Activated CD8-positive, alpha-beta T cell treated with anti-CD3 and anti-CD28 coated beads for 36 hours (primary cell): Measurements from ENCODE around the gene ABCC3. TPM values are rescaled to one million over a fixed set of nuclear protein-coding genes. Genes with fewer than 3 reads are reported as not detected.
"Not testable (repeated sequence)": the region's sequence is repeated elsewhere in the genome, so short reads cannot be mapped to it uniquely, and the experiment has no call there.

ENCODE experiments used
- ATAC-seq: fragments of 200-7000 bp; cut with Tn5 transposase; one replicate; pipeline ENCODE4 v1.10.0; 2021; ENCODE audit warnings: mild to moderate bottlenecking, moderate library complexity
- CTCF ChIA-PET: fragments of 350-600 bp; sonication (Branson Sonifier 250); formaldehyde crosslinking; loops from one replicate; lab custom pipeline; 2021; ENCODE audit warnings: antibody characterized with exemption; lab: Charles Lee
- POLR2A ChIA-PET: fragments of 350-600 bp; sonication (Branson Sonifier 250); formaldehyde crosslinking; loops from one replicate; lab custom pipeline; 2021; ENCODE audit warnings: antibody characterized with exemption; lab: Charles Lee
- DNase-seq: peaks from one replicate; pipeline ENCODE4 v3.0.0-alpha.2; 2020
- H3K27ac Mint-ChIP-seq: one replicate; pipeline ENCODE4 v1.8.0; 2021; ENCODE audit warnings: mild to moderate bottlenecking, mixed read lengths
- H3K27me3 Mint-ChIP-seq: one replicate; pipeline ENCODE4 v1.8.0; 2021; ENCODE audit warnings: mixed read lengths
- H3K36me3 Mint-ChIP-seq: one replicate; pipeline ENCODE4 v1.8.0; 2021; ENCODE audit warnings: low read depth, mixed read lengths
- H3K4me1 Mint-ChIP-seq: one replicate; pipeline ENCODE4 v1.8.0; 2021; ENCODE audit warnings: low read depth, mixed read lengths
- H3K4me3 Mint-ChIP-seq: one replicate; pipeline ENCODE4 v1.8.0; 2021; ENCODE audit warnings: mild to moderate bottlenecking, moderate library complexity, mixed read lengths
- H3K9me3 Mint-ChIP-seq: one replicate; pipeline ENCODE4 v1.8.0; 2021; ENCODE audit warnings: mixed read lengths
- intact Hi-C: fragments of 100-400 bp; cut with micrococcal nuclease; formaldehyde crosslinking; loops from one replicate; pipeline ENCODE4 v1.10.0; 2022
- total RNA-seq, 2 experiments: library from RNA; stranded (reverse); gene quantifications; one replicate each; pipeline ENCODE4 v1.2.3, GENCODE V29; 2021
- TF ChIP-seq, protein P1 (sequence below): fragments of 200-600 bp; IDR thresholded peaks from one replicate; pipeline ENCODE4 v1.8.0; 2022; ENCODE audit warnings: antibody characterized with exemption, mild to moderate bottlenecking

ABCC3 gene
- total RNA-seq, 2 experiments from 2014 or later: not detected

DNA sequence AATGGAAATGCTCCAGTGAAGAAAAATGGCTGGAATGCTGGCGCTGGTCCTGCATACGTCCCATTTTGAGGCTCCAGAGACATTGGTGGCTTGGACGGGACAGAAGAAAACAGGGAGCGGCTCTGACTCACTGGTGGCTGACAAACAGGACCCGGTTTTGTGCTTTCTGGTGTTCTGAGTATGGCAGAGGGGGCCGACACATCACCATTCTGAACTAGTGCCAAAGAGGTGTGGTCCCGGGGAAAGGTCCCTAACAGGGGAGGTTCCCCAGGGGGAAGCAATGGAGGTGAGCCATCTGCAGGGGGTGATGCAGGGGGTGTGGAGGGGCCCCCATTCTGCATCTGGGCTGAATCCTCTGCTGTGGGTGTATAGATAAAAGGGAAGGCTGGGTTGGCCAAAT lies 64.7 kb downstream of the ABCC3 start:
- intact Hi-C loops: loop anchor here (10.0 kb wide), 1 partner anchor 155 kb away; the partner anchor contains the start of gene SPATA20
- Mint-ChIP-seq H3K27ac (no peak overlapping the region), H3K27me3 (no peaks in the 10 kb centered on the region), H3K4me3 (no peak overlapping the region), H3K36me3 (peaks cover 59% of the 10 kb centered on the region), H3K4me1 (peaks cover 37% of the 10 kb centered on the region), H3K9me3 (no peaks in the 10 kb centered on the region)
- TF ChIP-seq, protein P1, sequence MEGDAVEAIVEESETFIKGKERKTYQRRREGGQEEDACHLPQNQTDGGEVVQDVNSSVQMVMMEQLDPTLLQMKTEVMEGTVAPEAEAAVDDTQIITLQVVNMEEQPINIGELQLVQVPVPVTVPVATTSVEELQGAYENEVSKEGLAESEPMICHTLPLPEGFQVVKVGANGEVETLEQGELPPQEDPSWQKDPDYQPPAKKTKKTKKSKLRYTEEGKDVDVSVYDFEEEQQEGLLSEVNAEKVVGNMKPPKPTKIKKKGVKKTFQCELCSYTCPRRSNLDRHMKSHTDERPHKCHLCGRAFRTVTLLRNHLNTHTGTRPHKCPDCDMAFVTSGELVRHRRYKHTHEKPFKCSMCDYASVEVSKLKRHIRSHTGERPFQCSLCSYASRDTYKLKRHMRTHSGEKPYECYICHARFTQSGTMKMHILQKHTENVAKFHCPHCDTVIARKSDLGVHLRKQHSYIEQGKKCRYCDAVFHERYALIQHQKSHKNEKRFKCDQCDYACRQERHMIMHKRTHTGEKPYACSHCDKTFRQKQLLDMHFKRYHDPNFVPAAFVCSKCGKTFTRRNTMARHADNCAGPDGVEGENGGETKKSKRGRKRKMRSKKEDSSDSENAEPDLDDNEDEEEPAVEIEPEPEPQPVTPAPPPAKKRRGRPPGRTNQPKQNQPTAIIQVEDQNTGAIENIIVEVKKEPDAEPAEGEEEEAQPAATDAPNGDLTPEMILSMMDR: no peak
- no peak for ATAC-seq
- CTCF ChIA-PET: no interaction called here
- DNase-seq: no peak
- POLR2A ChIA-PET: no interaction called here

DNA sequence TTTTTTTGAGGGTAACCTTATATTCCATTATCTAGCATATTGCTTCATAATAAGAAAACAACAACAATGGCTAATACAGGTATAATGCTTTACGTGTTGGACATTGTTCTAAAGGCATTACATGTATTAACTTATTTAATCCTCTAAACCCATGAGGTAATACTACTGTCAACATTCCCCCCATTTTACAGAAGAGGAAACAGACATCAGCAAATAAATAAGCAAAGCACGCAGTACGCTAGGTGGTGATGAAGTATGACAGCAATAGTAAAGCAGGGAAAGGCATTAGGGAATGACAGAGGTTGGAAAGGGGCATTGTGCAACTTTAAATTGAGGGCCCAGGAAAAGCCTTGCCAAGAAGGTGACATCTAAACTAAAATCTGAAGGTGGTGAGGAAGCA lies 68.5 kb downstream of the ABCC3 start:
- Mint-ChIP-seq H3K4me3 (no peak overlapping the region), H3K4me1 (peaks cover 46% of the 10 kb centered on the region), H3K27ac (peak overlapping the region; percentile 39), H3K27me3 (no peaks in the 10 kb centered on the region), H3K36me3 (peaks cover 52% of the 10 kb centered on the region), H3K9me3 (no peaks in the 10 kb centered on the region)
- intact Hi-C loops: no loop called here
- DNase-seq: no peak
- POLR2A ChIA-PET: interaction anchor here (1.8 kb wide), 1 partner anchor 8 kb away, joined by 5 read pairs; no protein-coding TSS in a partner anchor
- no peak for ATAC-seq
- CTCF ChIA-PET: interaction anchor here (1.9 kb wide), 1 partner anchor 8 kb away, joined by 9 read pairs; no protein-coding TSS in a partner anchor
- TF ChIP-seq, protein P1: no peak

DNA sequence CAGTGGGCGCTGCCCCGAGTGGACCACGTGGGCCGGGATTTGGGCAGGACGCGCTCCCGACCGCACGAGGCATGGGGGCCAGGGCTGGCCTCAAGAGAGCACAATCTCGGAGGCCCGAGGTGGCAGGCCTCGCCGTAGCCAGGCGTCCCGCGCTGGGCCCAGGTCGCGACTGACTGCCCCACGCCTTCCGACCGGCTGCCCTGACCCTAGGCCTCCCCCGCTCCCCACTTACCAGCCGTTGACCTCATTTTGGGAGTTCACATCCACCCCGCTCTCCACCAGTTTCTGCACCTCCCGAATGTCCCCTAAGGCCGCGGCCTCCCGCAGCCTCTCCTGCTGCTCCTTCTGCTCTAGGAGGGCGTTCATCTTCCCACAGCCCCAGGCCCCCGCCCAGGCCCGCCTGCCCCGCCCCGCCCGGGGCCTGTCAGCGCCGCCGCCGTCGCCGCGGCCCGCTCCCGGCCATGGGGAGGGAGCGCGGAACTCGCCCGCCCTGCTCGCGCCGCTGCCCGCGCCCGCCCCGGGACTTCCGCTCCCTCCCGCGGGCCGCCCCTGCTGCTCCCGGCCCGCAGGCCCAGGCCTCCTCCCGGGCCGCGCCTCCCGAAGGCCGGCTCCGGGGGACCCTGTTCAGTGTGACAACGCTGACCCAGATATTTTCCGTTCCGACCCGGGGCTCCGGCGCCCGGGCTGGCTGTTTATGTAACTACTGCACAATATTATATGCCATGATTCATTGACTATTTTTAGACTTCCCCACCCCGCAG lies 72.8 kb downstream of the ABCC3 start, which contains the start of gene ANKRD40:
TSS of gene ANKRD40 (minus strand) at position 626 of the 761 bp plus-strand sequence. CDS start at position 366, 260 bp downstream.
- H3K9me3 Mint-ChIP-seq: no peaks in the 10 kb centered on the region
- no peaks in the 10 kb centered on the region for H3K27me3 Mint-ChIP-seq
- TF ChIP-seq, protein P1: no peak
- H3K4me3 Mint-ChIP-seq: peak within 1 kb of the TSS; percentile 95
- intact Hi-C loops: loop anchor here (2.0 kb wide), 1 partner anchor 13 kb away; no protein-coding TSS in a partner anchor
- peaks cover 32% of the 10 kb centered on the region for H3K36me3 Mint-ChIP-seq
- CTCF ChIA-PET: interaction anchor here (1.1 to 2.8 kb wide), 5 partner anchors 9 to 309 kb away, joined by 3 to 11 read pairs (median 4); partner anchors contain the start of gene LUC7L3
- DNase-seq (peak; percentile 92), ATAC-seq (peak; percentile 87)
- peak within 1 kb of the TSS; percentile 94 for H3K27ac Mint-ChIP-seq
- H3K4me1 Mint-ChIP-seq: peaks cover 40% of the 10 kb centered on the region
- POLR2A ChIA-PET: interaction anchor here (0.6 to 3.9 kb wide), 9 partner anchors 9 to 21 kb away, joined by 3 to 32 read pairs (median 3); partner anchors contain the start of gene LUC7L3

DNA sequence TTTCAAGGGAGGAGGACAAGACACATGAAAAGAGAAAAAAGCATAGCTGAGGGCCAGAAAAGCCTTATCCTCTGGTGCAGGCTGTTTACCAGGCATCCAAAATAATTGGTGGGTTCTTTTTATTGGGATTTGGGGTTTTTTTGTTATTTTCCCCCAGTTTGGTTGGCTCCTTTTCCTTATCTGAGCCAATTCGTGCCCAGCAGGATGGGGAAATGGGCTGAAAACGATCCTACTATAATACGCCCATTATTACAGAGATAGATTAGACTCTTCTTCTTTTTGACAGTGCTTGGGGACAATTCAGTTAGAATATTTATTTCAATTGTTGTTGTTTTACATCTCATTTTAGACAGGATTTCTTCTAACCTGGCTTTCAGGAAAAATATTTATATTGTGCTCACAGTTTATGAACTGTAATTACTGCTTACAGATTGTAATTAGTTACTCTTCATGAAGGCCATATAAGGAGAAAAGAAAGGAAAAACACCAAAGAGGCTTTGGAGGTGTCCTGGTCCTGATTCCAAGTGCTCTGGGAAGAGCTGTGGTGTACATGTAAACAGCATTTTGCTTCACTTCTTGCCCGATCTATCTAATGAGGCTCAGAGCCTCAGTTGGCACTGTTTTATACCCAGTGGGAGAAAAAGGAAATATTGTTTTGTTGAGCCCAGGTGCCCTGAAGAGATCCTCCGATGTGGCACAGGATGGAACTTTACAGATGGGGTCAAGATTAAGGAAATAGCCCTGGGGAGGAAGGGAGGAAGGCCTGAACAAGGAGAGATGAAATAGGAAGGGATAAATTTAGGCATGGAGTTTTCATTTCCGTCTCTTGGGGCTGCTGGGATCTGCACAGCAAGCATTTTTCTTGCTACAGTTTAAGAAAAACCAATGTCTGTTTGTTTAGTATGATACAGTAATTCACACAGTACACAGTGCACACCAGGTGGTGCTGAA lies 73.6 kb downstream of the ABCC3 start:
- H3K27me3 Mint-ChIP-seq: no peaks in the 10 kb centered on the region
- peak overlapping the region; percentile 94 for H3K27ac Mint-ChIP-seq
- peak overlapping the region; percentile 95 for H3K4me3 Mint-ChIP-seq
- ATAC-seq (no peak), DNase-seq (no peak)
- POLR2A ChIA-PET: interaction anchor here (0.6 to 3.9 kb wide), 8 partner anchors 8 to 20 kb away, joined by 3 to 32 read pairs (median 4); partner anchors contain the start of gene LUC7L3
- TF ChIP-seq, protein P1: no peak
- H3K9me3 Mint-ChIP-seq: no peaks in the 10 kb centered on the region
- H3K4me1 Mint-ChIP-seq: peaks cover 34% of the 10 kb centered on the region
- H3K36me3 Mint-ChIP-seq: peaks cover 26% of the 10 kb centered on the region
- intact Hi-C loops: no loop called here
- CTCF ChIA-PET: interaction anchor here (1.0 to 2.8 kb wide), 8 partner anchors 8 to 310 kb away, joined by 3 to 11 read pairs (median 3); partner anchors contain the start of gene LUC7L3

DNA sequence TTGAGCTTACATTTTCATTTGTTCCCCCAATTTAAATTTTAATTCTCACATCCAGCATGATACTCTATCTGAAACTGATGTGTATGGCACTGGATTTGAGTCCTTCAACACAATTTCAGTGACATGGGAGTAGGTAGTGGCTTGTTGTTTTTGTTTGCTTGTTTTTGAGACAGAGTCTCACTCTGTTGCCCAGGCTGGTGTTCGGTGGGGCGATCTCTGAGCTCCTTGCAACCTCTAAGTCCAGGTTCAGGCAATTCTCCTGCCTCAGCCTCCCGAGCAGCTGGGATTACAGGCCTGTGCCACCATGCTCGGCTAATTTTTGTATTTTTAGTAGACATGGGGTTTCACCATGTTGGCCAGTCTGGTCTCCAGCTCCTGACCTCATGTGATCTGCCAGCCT lies 74.4 kb downstream of the ABCC3 start:
- H3K27me3 Mint-ChIP-seq, intact Hi-C loops, ATAC-seq, H3K9me3 Mint-ChIP-seq, DNase-seq: not testable (repeated sequence)
- H3K4me1 Mint-ChIP-seq: peaks cover 27% of the 10 kb centered on the region
- peak overlapping the region; percentile 95 for H3K4me3 Mint-ChIP-seq
- ChIA-PET POLR2A (interaction anchor here (1.1 to 3.9 kb wide), 4 partner anchors 9 to 17 kb away, joined by 3 to 32 read pairs (median 8); partner anchors contain the start of gene LUC7L3), CTCF (interaction anchor here (1.0 to 2.8 kb wide), 5 partner anchors 9 to 163 kb away, joined by 3 to 11 read pairs (median 3); no protein-coding TSS in a partner anchor)
- peak overlapping the region; percentile 94 for H3K27ac Mint-ChIP-seq
- peaks cover 19% of the 10 kb centered on the region for H3K36me3 Mint-ChIP-seq
